ENCODE data around the gene AOPEP.

DNA sequence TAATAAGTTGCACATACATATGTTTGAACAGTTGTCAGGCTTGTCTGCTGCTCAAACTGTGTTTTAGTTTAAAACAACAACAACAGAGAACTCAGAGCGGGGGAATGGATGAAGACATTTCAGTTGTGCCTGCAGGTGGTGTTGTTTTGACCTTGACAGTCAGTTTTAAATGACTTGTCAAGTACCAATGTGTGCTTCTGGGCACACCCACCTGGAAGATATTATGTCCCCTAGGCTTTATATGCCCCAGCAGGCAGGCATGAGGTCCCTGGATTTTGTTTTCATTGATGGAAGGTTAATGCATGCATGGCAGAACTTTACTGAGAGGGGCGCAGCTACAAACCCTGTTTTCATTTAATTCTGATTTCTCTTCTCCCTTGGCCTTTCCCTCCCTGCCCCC is 84.6 kb downstream of the AOPEP start:
- TF ChIP-seq, protein P1, sequence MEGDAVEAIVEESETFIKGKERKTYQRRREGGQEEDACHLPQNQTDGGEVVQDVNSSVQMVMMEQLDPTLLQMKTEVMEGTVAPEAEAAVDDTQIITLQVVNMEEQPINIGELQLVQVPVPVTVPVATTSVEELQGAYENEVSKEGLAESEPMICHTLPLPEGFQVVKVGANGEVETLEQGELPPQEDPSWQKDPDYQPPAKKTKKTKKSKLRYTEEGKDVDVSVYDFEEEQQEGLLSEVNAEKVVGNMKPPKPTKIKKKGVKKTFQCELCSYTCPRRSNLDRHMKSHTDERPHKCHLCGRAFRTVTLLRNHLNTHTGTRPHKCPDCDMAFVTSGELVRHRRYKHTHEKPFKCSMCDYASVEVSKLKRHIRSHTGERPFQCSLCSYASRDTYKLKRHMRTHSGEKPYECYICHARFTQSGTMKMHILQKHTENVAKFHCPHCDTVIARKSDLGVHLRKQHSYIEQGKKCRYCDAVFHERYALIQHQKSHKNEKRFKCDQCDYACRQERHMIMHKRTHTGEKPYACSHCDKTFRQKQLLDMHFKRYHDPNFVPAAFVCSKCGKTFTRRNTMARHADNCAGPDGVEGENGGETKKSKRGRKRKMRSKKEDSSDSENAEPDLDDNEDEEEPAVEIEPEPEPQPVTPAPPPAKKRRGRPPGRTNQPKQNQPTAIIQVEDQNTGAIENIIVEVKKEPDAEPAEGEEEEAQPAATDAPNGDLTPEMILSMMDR (IDR thresholded peaks at IDR 0.05 in 4 of 5, conservative IDR thresholded peaks at IDR 0.05 in 1 of 5) = no peak
- TF ChIP-seq POLR2A (IDR thresholded peaks at IDR 0.05) = no peak
